ENCODE data around the gene WFDC5. TPM values are rescaled to one million over a fixed set of nuclear protein-coding genes. Genes with fewer than 3 reads are reported as not detected.
A peak's percentile ranks its signal among the peaks of the same experiment; 100 is the strongest.

WFDC5 gene
- total and polyA plus RNA-seq, 7 donors: 0.39 TPM; not detected in 6

DNA sequence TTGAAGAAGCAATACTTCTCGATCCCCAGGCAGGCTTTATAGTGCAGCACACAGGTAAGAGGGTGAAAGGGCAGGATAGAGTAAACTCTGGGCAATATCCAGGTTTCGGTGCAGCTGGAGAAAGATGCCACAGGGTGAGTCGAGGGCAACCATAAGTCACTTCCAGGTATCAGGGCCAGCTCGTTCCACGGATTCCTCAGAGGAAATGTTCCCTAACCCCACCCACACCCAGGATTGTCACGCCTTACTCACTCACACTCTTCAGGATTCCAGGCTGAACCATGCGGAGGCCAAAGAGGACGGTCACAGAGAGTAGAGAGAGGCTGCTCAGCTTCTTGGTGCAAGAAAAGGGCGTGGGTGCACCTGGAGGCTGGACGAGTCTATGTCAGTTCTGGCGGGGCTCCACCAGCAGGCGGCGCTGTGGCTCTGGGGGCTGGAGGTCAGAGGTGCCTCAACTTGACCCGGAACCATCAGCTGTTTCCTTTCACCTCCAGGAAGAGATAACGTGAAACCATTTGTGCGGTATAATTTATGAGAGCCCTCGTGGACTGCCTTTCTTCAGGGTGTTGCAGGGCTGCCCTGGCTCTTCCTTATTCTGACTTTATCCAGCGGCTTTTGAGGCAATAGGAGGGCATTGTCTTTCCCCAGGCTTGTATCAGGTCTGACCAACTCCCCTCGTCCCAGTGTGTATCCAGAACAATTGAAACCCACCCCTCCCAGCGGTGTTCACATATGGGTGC lies 23.8 kb upstream of the WFDC5 start:
- no peak for DNase-seq
- Histone ChIP-seq H3K36me3 (no peaks in the 10 kb centered on the region), H3K4me3 (no peak overlapping the region), H3K4me1 (no peaks in the 10 kb centered on the region), H3K27ac (no peak overlapping the region), H3K9me3 (no peaks in the 10 kb centered on the region), H3K27me3 (peaks cover 0 to 6% (median 0%) of the 10 kb centered on the region in 3 donors)
- TF ChIP-seq POLR2AphosphoS5 (IDR thresholded peaks at IDR 0.05): no peak
- no peak for TF ChIP-seq POLR2A (IDR thresholded peaks at IDR 0.05)
- TF ChIP-seq, protein P1, sequence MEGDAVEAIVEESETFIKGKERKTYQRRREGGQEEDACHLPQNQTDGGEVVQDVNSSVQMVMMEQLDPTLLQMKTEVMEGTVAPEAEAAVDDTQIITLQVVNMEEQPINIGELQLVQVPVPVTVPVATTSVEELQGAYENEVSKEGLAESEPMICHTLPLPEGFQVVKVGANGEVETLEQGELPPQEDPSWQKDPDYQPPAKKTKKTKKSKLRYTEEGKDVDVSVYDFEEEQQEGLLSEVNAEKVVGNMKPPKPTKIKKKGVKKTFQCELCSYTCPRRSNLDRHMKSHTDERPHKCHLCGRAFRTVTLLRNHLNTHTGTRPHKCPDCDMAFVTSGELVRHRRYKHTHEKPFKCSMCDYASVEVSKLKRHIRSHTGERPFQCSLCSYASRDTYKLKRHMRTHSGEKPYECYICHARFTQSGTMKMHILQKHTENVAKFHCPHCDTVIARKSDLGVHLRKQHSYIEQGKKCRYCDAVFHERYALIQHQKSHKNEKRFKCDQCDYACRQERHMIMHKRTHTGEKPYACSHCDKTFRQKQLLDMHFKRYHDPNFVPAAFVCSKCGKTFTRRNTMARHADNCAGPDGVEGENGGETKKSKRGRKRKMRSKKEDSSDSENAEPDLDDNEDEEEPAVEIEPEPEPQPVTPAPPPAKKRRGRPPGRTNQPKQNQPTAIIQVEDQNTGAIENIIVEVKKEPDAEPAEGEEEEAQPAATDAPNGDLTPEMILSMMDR (IDR thresholded peaks at IDR 0.05): peak in 3 of 4 experiments; percentile 23 to 62 (median 28)
- no peak for TF ChIP-seq EP300 (IDR thresholded peaks at IDR 0.05)
- 18 to 37% methylated on average over 20 of the region's 20 CpGs for WGBS, 2 donors
- intact Hi-C loops (cut with DNase I): no loop called here

DNA sequence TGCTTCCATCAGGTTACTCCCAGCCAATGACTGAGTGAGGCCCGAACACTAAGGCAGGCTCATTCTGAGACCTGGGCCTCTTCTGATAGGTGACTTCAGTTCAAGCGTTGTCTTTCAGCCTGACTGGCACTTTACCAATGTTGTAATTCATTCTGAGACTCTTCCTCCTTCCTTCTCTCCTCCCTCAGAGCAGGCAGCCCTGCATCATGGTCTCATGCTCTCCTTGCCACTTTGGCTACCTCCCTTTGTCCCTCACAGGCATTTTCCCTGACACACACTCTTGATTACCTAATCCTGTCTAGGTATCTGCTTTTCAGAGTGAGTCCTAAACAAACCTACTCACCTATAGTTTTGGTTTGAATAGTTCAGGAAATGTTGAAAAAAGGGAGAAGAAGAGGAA lies 21.9 kb upstream of the WFDC5 start:
- DNase-seq: no peak
- no peak for TF ChIP-seq POLR2AphosphoS5 (IDR thresholded peaks at IDR 0.05)
- TF ChIP-seq, protein P1 (IDR thresholded peaks at IDR 0.05): no peak
- TF ChIP-seq POLR2A (IDR thresholded peaks at IDR 0.05): no peak
- intact Hi-C loops (cut with DNase I): no loop called here
- no peaks in the 10 kb centered on the region for H3K4me1 ChIP-seq
- H3K4me3 ChIP-seq: no peak overlapping the region
- H3K27me3 ChIP-seq: peaks cover 0 to 6% (median 0%) of the 10 kb centered on the region in 3 donors
- H3K9me3 ChIP-seq: no peaks in the 10 kb centered on the region
- H3K27ac ChIP-seq: no peak overlapping the region
- H3K36me3 ChIP-seq: no peaks in the 10 kb centered on the region
- 40 to 60% methylated on average over 2 of the region's 2 CpGs for WGBS, 2 donors

DNA sequence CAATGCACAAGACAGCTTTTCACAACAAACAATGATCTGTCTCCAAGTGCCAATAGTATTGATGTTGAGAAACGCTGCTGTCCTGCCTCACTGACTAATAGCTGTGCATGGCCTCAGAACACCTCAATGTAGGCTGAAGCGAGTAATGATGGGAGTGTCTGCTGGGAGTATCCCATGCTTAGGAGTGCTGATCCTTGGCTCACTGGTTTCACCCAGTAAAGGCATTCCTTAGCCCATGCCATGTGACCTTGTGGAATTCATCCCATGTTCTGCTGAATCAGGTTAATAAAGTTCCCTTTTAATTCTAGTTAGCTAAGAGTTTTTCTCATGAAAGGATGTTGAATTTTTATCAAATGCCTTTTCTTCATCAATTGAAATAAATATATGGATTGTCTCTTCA lies 13.1 kb upstream of the WFDC5 start:
- no peak for TF ChIP-seq POLR2A (IDR thresholded peaks at IDR 0.05)
- TF ChIP-seq EP300 (IDR thresholded peaks at IDR 0.05): no peak
- TF ChIP-seq, protein P1 (IDR thresholded peaks at IDR 0.05): no peak
- TF ChIP-seq POLR2AphosphoS5 (IDR thresholded peaks at IDR 0.05): no peak
- no peaks in the 10 kb centered on the region for H3K36me3 ChIP-seq
- H3K27me3 ChIP-seq: no peaks in the 10 kb centered on the region
- H3K4me1 ChIP-seq: no peaks in the 10 kb centered on the region
- DNase-seq: no peak
- 68 to 77% methylated on average over 2 of the region's 2 CpGs for WGBS, 2 donors
- H3K4me3 ChIP-seq: no peak overlapping the region
- no peaks in the 10 kb centered on the region for H3K9me3 ChIP-seq
- no peak overlapping the region for H3K27ac ChIP-seq
- intact Hi-C loops (cut with DNase I): no loop called here

DNA sequence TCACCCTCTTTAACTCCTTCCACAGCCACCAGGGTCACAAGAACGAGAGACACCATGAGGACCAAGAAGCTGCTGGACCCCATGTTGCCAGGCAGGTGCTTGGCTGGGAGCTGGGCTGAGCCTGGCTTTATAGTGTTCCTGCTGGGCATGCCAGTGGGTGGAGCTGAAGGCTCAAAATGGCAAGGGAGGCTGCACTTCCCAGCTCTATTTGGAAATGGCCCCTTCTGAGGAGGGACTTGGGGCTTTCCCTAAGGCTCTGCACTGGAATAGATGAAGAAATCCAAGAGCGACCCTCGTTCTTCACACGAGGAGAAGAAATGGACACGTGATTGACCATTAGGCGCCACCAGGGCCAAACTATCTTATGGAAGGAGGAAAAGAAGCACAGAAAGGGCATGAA lies 9.4 kb upstream of the WFDC5 start, which contains the start of gene WFDC12:
WFDC12 (minus strand) TSS at position 101 of the 400 bp plus-strand sequence; CDS start at position 83, 18 bp downstream.
- H3K27ac ChIP-seq: no peak within 1 kb of the TSS
- 90 to 92% methylated on average over 6 of the region's 6 CpGs for WGBS, 2 donors

More for the DNA sequence above, 9.4 kb upstream of the WFDC5 start, which contains the start of gene WFDC12:
- Histone ChIP-seq H3K4me3 (no peak within 1 kb of the TSS), H3K9me3 (peaks cover 0 to 3% (median 0%) of the 10 kb centered on the region in 4 donors), H3K27me3 (peaks cover 0 to 8% (median 0%) of the 10 kb centered on the region in 3 donors), H3K4me1 (no peaks in the 10 kb centered on the region), H3K36me3 (no peaks in the 10 kb centered on the region)
- no peak for DNase-seq
- intact Hi-C loops (cut with DNase I): no loop called here
- TF ChIP-seq, protein P1 (IDR thresholded peaks at IDR 0.05): no peak

Data from sigmoid colon (tissue), 7 donors.